ENCODE measurements around the gene COL5A1. TPM values are rescaled to one million over a fixed set of nuclear protein-coding genes. Genes with fewer than 3 reads are reported as not detected.
"Not testable (repeated sequence)": the region's sequence is repeated elsewhere in the genome, so short reads cannot be mapped to it uniquely, and the experiment has no call there.

The COL5A1 gene
- total RNA-seq, 1 donor from 2014 or later: 91.0 TPM

- DNase-seq (ENCODE audit: low read depth): no peak
Observed at GRCh38 chr9:134850611-134851010, 209.0 kb downstream of the COL5A1 start.

GRCh38 chr9:134851020-134851419 is 209.4 kb downstream of the COL5A1 start:
- DNase-seq (ENCODE audit: low read depth): no peak

GRCh38 chr9:134852906-134853654 is 211.5 kb downstream of the COL5A1 start:
- DNase-seq (ENCODE audit: low read depth): no peak

- DNase-seq (ENCODE audit: low read depth): no peak
Observed at GRCh38 chr9:134853893-134854292, 212.3 kb downstream of the COL5A1 start.

- DNase-seq (ENCODE audit: low read depth): no peak
Observed at GRCh38 chr9:134854541-134854981, 213.0 kb downstream of the COL5A1 start.

- no peak for DNase-seq (ENCODE audit: low read depth)
Observed at GRCh38 chr9:134855231-134855899, 213.8 kb downstream of the COL5A1 start.

GRCh38 chr9:134855900-134856377 is 214.3 kb downstream of the COL5A1 start:
- no peak for DNase-seq (ENCODE audit: low read depth)

- not testable (repeated sequence) for DNase-seq (ENCODE audit: low read depth)
Observed at GRCh38 chr9:134857451-134857850, 215.8 kb downstream of the COL5A1 start.

GRCh38 chr9:134858051-134858841 is 216.6 kb downstream of the COL5A1 start:
- DNase-seq (ENCODE audit: low read depth): peak; percentile 57

GRCh38 chr9:134860510-134860909 is 218.9 kb downstream of the COL5A1 start:
- DNase-seq (ENCODE audit: low read depth): no peak

GRCh38 chr9:134861595-134862334 is 220.2 kb downstream of the COL5A1 start:
- DNase-seq (ENCODE audit: low read depth): no peak

GRCh38 chr9:134863306-134863902 is 221.8 kb downstream of the COL5A1 start:
- DNase-seq (ENCODE audit: low read depth): no peak

- DNase-seq (ENCODE audit: low read depth): peak; percentile 68
Observed at GRCh38 chr9:134863941-134864820, 222.6 kb downstream of the COL5A1 start.

- DNase-seq (ENCODE audit: low read depth): no peak
Observed at GRCh38 chr9:134864821-134865190, 223.2 kb downstream of the COL5A1 start.

GRCh38 chr9:134867917-134868750 is 226.5 kb downstream of the COL5A1 start:
- DNase-seq (ENCODE audit: low read depth): no peak

GRCh38 chr9:134868751-134869553 is 227.3 kb downstream of the COL5A1 start:
- DNase-seq (ENCODE audit: low read depth): no peak

- no peak for DNase-seq (ENCODE audit: low read depth)
Observed at GRCh38 chr9:134869554-134870300, 228.1 kb downstream of the COL5A1 start.

Measured in myocyte (in vitro differentiated cells).